H9 (cell line): ENCODE results near the gene CMPK2. TPM values are rescaled to one million over a fixed set of nuclear protein-coding genes. Genes with fewer than 3 reads are reported as not detected.
"Not testable (repeated sequence)": the region's sequence is repeated elsewhere in the genome, so short reads cannot be mapped to it uniquely, and the experiment has no call there.

Experiments
- DNase-seq: peaks from one replicate; pipeline ENCODE4 v3.0.0-alpha.2; 2017
- H2AFZ ChIP-seq: one replicate; pipeline ENCODE4 v1.6.1; 2013; ENCODE audit warnings: mild to moderate bottlenecking, low read length, control low read depth, moderate library complexity
- H2AK5ac ChIP-seq: 2 replicates; pipeline ENCODE4 v1.6.1; 2013; ENCODE audit warnings: low read length, control low read depth, mixed read lengths; ENCODE audit not compliant: insufficient read length
- H2BK120ac ChIP-seq: one replicate; pipeline ENCODE4 v1.6.1; 2013; ENCODE audit warnings: low read depth, mild to moderate bottlenecking, low read length, control low read depth, inconsistent platforms; ENCODE audit not compliant: poor library complexity, severe bottlenecking
- H2BK12ac ChIP-seq: 2 replicates; pipeline ENCODE4 v1.6.1; 2013; ENCODE audit warnings: low read length, control low read depth, mixed read lengths, low read depth; ENCODE audit not compliant: insufficient read length
- H2BK15ac ChIP-seq: 2 replicates; pipeline ENCODE4 v1.6.1; 2013; ENCODE audit warnings: low read depth, low read length, control low read depth
- H2BK20ac ChIP-seq: one replicate; pipeline ENCODE4 v1.6.1; 2013; ENCODE audit warnings: low read depth, mild to moderate bottlenecking, low read length, control low read depth, inconsistent platforms; ENCODE audit not compliant: poor library complexity, severe bottlenecking
- H2BK5ac ChIP-seq: 2 replicates; pipeline ENCODE4 v1.6.1; 2013; ENCODE audit warnings: low read length, control low read depth, mixed read lengths; ENCODE audit not compliant: insufficient read length
- H3K14ac ChIP-seq: 2 replicates; pipeline ENCODE4 v1.6.1; 2013; ENCODE audit warnings: low read length, control low read depth; ENCODE audit not compliant: insufficient read depth
- H3K18ac ChIP-seq: 2 replicates; pipeline ENCODE4 v1.6.1; 2013; ENCODE audit warnings: low read depth, mild to moderate bottlenecking, mixed read lengths, low read length, control low read depth; ENCODE audit not compliant: insufficient read length
- H3K23ac ChIP-seq: 2 replicates; pipeline ENCODE4 v1.6.1; 2013; ENCODE audit warnings: low read length, control low read depth, mixed read lengths, low read depth; ENCODE audit not compliant: insufficient read length
- H3K23me2 ChIP-seq: 2 replicates; pipeline ENCODE4 v1.6.1; 2013; ENCODE audit warnings: low read depth, mild to moderate bottlenecking, mixed read lengths, low read length, control low read depth; ENCODE audit not compliant: insufficient read length, poor library complexity, severe bottlenecking
- H3K27ac ChIP-seq: 2 replicates; pipeline ENCODE4 v1.5.1; 2013; ENCODE audit warnings: low read length, control low read depth, mixed read lengths, low read depth; ENCODE audit not compliant: insufficient read length
- H3K27me3 ChIP-seq: 2 replicates; pipeline ENCODE4 v1.6.1; 2013; ENCODE audit warnings: low read length, control low read depth, inconsistent platforms; ENCODE audit not compliant: insufficient read depth
- H3K4ac ChIP-seq: 2 replicates; pipeline ENCODE4 v1.6.1; 2013; ENCODE audit warnings: low read depth, mild to moderate bottlenecking, control low read depth, inconsistent platforms, low read length, moderate library complexity
- H3K4me1 ChIP-seq: 2 replicates; pipeline ENCODE4 v1.6.1; 2013; ENCODE audit warnings: low read length, control low read depth, inconsistent platforms; ENCODE audit not compliant: insufficient read depth
- H3K4me2 ChIP-seq: 2 replicates; pipeline ENCODE4 v1.6.1; 2013; ENCODE audit warnings: low read length, control low read depth, mixed read lengths; ENCODE audit not compliant: insufficient read length, insufficient read depth
- H3K56ac ChIP-seq: 2 replicates; pipeline ENCODE4 v1.6.1; 2013; ENCODE audit warnings: low read depth, mild to moderate bottlenecking, mixed read lengths, low read length, control low read depth; ENCODE audit not compliant: insufficient read length
- H3K79me1 ChIP-seq: 2 replicates; pipeline ENCODE4 v1.6.1; 2013; ENCODE audit warnings: low read depth, mild to moderate bottlenecking, moderate library complexity, low read length, control low read depth, inconsistent platforms; ENCODE audit not compliant: insufficient read depth, poor library complexity, severe bottlenecking
- H3K79me2 ChIP-seq: 2 replicates; pipeline ENCODE4 v1.6.1; 2013; ENCODE audit warnings: low read length, control low read depth, inconsistent platforms; ENCODE audit not compliant: insufficient read depth
- H3K9ac ChIP-seq: 2 replicates; pipeline ENCODE4 v1.6.1; 2013; ENCODE audit warnings: low read length, control low read depth, mixed read lengths; ENCODE audit not compliant: insufficient read length; ENCODE audit errors: extremely low read depth
- H3K9me3 ChIP-seq: one replicate; pipeline ENCODE4 v1.6.1; 2013; ENCODE audit warnings: low read depth, low read length, inconsistent platforms; ENCODE audit not compliant: control insufficient read depth
- H3T11ph ChIP-seq: one replicate; pipeline ENCODE4 v1.6.1; 2013; ENCODE audit warnings: mild to moderate bottlenecking, low read length, control low read depth, inconsistent platforms
- H4K20me1 ChIP-seq: one replicate; pipeline ENCODE4 v1.6.1; 2013; ENCODE audit not compliant: control insufficient read depth, insufficient read length, insufficient read depth
- H4K5ac ChIP-seq: 2 replicates; pipeline ENCODE4 v1.6.1; 2013; ENCODE audit warnings: low read depth, mild to moderate bottlenecking, mixed read lengths, low read length, control low read depth; ENCODE audit not compliant: insufficient read length
- H4K8ac ChIP-seq: replicated peaks from 2 replicates; pipeline ENCODE4 v1.6.1; 2013; ENCODE audit warnings: low read length, control low read depth, mixed read lengths, low read depth; ENCODE audit not compliant: insufficient read length
- H4K91ac ChIP-seq: 2 replicates; pipeline ENCODE4 v1.6.1; 2013; ENCODE audit warnings: low read depth, mild to moderate bottlenecking, moderate library complexity, mixed read lengths, low read length, control low read depth; ENCODE audit not compliant: insufficient read length
- H3K27ac Mint-ChIP-seq, 3 experiments: 2 replicates in 2 of 3; 3 replicates in 1 of 3; pipeline ENCODE4 v1.8.0; 2020 to 2021; ENCODE audit warnings: mixed read lengths in 3 of 3, mild to moderate bottlenecking in 1 of 3, moderate library complexity in 1 of 3
- H3K27me3 Mint-ChIP-seq: 2 replicates; pipeline ENCODE4 v1.8.0; 2021; ENCODE audit warnings: low read depth, mild to moderate bottlenecking, moderate library complexity, mixed read lengths
- H3K36me3 Mint-ChIP-seq, 3 experiments: 2 replicates in 2 of 3; 3 replicates in 1 of 3; pipeline ENCODE4 v1.8.0; 2020 to 2021; ENCODE audit warnings: low read depth in 3 of 3, mixed read lengths in 3 of 3; ENCODE audit not compliant: insufficient read depth in 1 of 3
- H3K4me1 Mint-ChIP-seq, 2 experiments: 2 replicates each; pipeline ENCODE4 v1.8.0; 2020; ENCODE audit warnings: mixed read lengths in 2 of 2
- H3K4me3 Mint-ChIP-seq, 2 experiments: 2 replicates in 1 of 2; 3 replicates in 1 of 2; pipeline ENCODE4 v1.8.0; 2020 to 2021; ENCODE audit warnings: mild to moderate bottlenecking in 2 of 2, mixed read lengths in 2 of 2, moderate library complexity in 1 of 2
- H3K9me3 Mint-ChIP-seq, 2 experiments: 2 replicates in 1 of 2; 3 replicates in 1 of 2; pipeline ENCODE4 v1.8.0; 2020; ENCODE audit warnings: mild to moderate bottlenecking in 2 of 2, mixed read lengths in 2 of 2, moderate library complexity in 1 of 2
- CTCF ChIP-seq: fragments of 200-600 bp; sonication (generic); conservative IDR thresholded peaks from 3 replicates; pipeline ENCODE4 v1.8.0; 2021; ENCODE audit warnings: antibody characterized with exemption, mild to moderate bottlenecking
- WGBS: extraction: QIAGEN DNeasy Blood & Tissue Kit; methylation state at CpG from one replicate; pipeline ENCODE4 v1.1.7; 2013; ENCODE audit warnings: missing lambda C conversion rate, low lambda C conversion rate, mixed read lengths; ENCODE audit not compliant: insufficient read length; ENCODE audit errors: extremely low coverage; 5-methylcytosine and 5-hydroxymethylcytosine counted together
- total RNA-seq: library from RNA; stranded (reverse); gene quantifications from 2 replicates; pipeline ENCODE4 v1.2.1, GENCODE V29; 2021

The CMPK2 gene
- total RNA-seq, 1 experiment from 2014 or later = 0.90 TPM

- WGBS = no CpG with 5 or more reads among the region's 3 CpGs
- H2BK20ac ChIP-seq = no peak overlapping the region
- peaks cover 27 to 30% of the 10 kb centered on the region in 2 experiments for H3K9me3 Mint-ChIP-seq
Measured at GRCh38 chr2:6860296-6860695, 5.4 kb downstream of the CMPK2 start.

GRCh38 chr2:6858466-6859027, 7.2 kb downstream of the CMPK2 start:
- peaks cover 12 to 28% (median 28%) of the 10 kb centered on the region in 3 experiments for H3K36me3 Mint-ChIP-seq
- H3K9me3 ChIP-seq, H3T11ph ChIP-seq: not testable (repeated sequence)

More at GRCh38 chr2:6860296-6860695, 5.4 kb downstream of the CMPK2 start:
- no peak overlapping the region for H2AK5ac ChIP-seq
- peaks cover 9% of the 10 kb centered on the region for H3K27me3 ChIP-seq
- H3T11ph ChIP-seq = no peak overlapping the region
- no peak overlapping the region for H3K23ac ChIP-seq
- H2BK5ac ChIP-seq = no peak overlapping the region
- Mint-ChIP-seq H3K27me3 (peaks cover 34% of the 10 kb centered on the region), H3K4me1 (no peaks in the 10 kb centered on the region), H3K36me3 (peaks cover 12 to 28% (median 28%) of the 10 kb centered on the region in 3 experiments), H3K27ac (no peak overlapping the region), H3K4me3 (no peak overlapping the region)
- H2BK12ac ChIP-seq = no peak overlapping the region
- H3K18ac ChIP-seq = no peak overlapping the region
- no peak overlapping the region for H4K5ac ChIP-seq
- no peaks in the 10 kb centered on the region for H3K79me1 ChIP-seq
- no peak overlapping the region for H3K4ac ChIP-seq
- no peak overlapping the region for H4K8ac ChIP-seq
- no peak overlapping the region for H3K4me2 ChIP-seq
- H2BK15ac ChIP-seq = no peak overlapping the region
- no peak overlapping the region for H3K56ac ChIP-seq
- H3K79me2 ChIP-seq = no peaks in the 10 kb centered on the region
- no peak overlapping the region for H4K91ac ChIP-seq
- H3K9ac ChIP-seq = no peak overlapping the region
- no peak overlapping the region for H3K27ac ChIP-seq
- no peaks in the 10 kb centered on the region for H3K4me1 ChIP-seq
- TF ChIP-seq CTCF = no peak
- H3K23me2 ChIP-seq = peaks cover 4% of the 10 kb centered on the region
- DNase-seq = no peak
- no peaks in the 10 kb centered on the region for H4K20me1 ChIP-seq
- no peak overlapping the region for H2BK120ac ChIP-seq
- H3K9me3 ChIP-seq = no peaks in the 10 kb centered on the region
- H3K14ac ChIP-seq = no peak overlapping the region
- no peak overlapping the region for H2AFZ ChIP-seq

More at GRCh38 chr2:6858466-6859027, 7.2 kb downstream of the CMPK2 start:
- not testable (repeated sequence) for H4K5ac ChIP-seq, H3K27ac ChIP-seq, DNase-seq, H4K91ac ChIP-seq, H3K18ac ChIP-seq, H3K56ac ChIP-seq, H3K4me1 ChIP-seq, H2BK5ac ChIP-seq, H3K14ac ChIP-seq, H3K4me2 ChIP-seq, H3K4ac ChIP-seq, H3K4me1 Mint-ChIP-seq, H4K20me1 ChIP-seq, H2BK12ac ChIP-seq, H3K27me3 ChIP-seq, H2BK15ac ChIP-seq, H3K23ac ChIP-seq, H2BK120ac ChIP-seq, H3K79me2 ChIP-seq, H2AFZ ChIP-seq, H3K27ac Mint-ChIP-seq, H2BK20ac ChIP-seq, H2AK5ac ChIP-seq, H3K9ac ChIP-seq, H3K79me1 ChIP-seq, H3K4me3 Mint-ChIP-seq, H3K23me2 ChIP-seq, H4K8ac ChIP-seq
- no CpG with 5 or more reads among the region's 4 CpGs for WGBS
- peaks cover 18% of the 10 kb centered on the region for H3K27me3 Mint-ChIP-seq
- H3K9me3 Mint-ChIP-seq = peaks cover 27 to 33% of the 10 kb centered on the region in 2 experiments
